NT2/D1 (cell line): ENCODE data around the gene TBCD.

Source experiments
- DNase-seq: peaks from one replicate; pipeline ENCODE4 v3.0.0-alpha.2; 2011; ENCODE audit warnings: low read depth, low spot score
- H3K27me3 ChIP-seq: 2 replicates; pipeline ENCODE4 v1.6.0; 2011; ENCODE audit warnings: mild to moderate bottlenecking; ENCODE audit not compliant: insufficient read length, insufficient read depth
- H3K36me3 ChIP-seq: 2 replicates; pipeline ENCODE4 v1.6.1; 2011; ENCODE audit warnings: mild to moderate bottlenecking, low read length, mixed read lengths; ENCODE audit not compliant: insufficient read depth, insufficient read length
- H3K4me1 ChIP-seq: 2 replicates; pipeline ENCODE4 v1.5.1; 2011; ENCODE audit not compliant: insufficient read depth, insufficient read length
- H3K4me3 ChIP-seq: 2 replicates; pipeline ENCODE4 v1.5.1; 2011; ENCODE audit warnings: low read depth; ENCODE audit not compliant: insufficient read length
- H3K9ac ChIP-seq: 2 replicates; pipeline ENCODE4 v1.6.0; 2011; ENCODE audit warnings: low read depth; ENCODE audit not compliant: insufficient read length
- H3K9me3 ChIP-seq: 2 replicates; pipeline ENCODE4 v1.5.1; 2011; ENCODE audit warnings: mild to moderate bottlenecking, low read length; ENCODE audit not compliant: insufficient read depth
- SUZ12 ChIP-seq: IDR thresholded peaks from 2 replicates; pipeline ENCODE4 v1.6.1; 2011; ENCODE audit not compliant: insufficient read length, insufficient read depth; ENCODE audit errors: extremely low read depth
- YY1 ChIP-seq: IDR thresholded peaks from 2 replicates; pipeline ENCODE4 v1.6.1; 2011; ENCODE audit not compliant: insufficient read length, insufficient read depth
- ZNF274 ChIP-seq: IDR thresholded peaks from 2 replicates; pipeline ENCODE4 v1.6.1; 2011; ENCODE audit warnings: mild to moderate bottlenecking, low read depth, low read length

TBCD gene

DNA sequence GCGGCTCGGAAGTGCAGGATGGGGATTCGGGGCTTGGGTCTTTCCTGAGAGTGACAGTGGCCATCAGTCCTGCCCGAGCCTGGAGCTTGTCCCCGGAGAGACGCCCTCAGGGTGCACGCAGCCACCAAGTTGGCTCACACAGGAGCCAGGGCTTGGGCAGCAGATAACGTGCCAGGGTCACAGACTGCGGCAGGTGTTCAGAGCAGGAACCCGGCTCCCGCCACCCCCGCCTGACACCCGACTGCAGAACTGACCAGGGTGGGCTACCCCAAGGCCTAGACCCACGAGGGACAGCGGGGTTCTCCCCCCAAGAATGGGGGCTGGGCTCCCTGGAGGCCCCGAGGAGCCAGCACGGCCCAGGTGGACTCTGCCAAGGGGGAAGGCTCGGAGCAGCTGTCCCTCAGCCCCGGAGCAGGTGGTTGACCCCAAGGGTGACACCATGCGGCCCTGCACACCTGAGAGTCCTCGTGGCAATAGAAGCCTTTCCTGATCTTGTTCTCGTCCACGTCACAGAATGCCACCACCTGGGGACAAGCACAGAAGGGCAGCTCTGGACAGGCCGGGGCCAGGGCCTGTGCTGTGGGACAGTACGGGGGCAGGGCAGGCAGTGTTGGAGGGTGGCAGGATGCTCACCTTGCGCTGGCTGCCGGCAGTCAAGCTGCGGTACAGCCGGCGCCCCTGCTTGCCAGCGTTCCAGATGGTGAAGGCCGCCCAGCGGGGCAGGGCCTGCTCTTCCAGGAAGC, 205.0 kb downstream of the TBCD start:
- no peak for DNase-seq

DNA sequence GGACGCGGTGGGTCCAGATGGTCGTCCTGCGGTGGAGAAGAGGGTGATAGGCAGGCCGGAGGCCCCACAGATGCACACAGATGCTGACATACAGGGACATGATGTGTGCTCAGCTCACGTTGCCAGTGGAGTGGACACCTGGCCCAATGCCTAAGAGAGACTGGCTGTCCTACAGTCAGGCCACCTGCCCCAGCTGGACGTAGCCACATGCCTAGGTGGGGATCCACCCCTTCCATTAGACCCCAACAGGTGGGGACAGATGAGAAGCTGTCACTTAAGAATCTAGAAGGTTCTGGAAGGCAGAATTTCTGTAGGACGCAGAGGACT, 205.6 kb downstream of the TBCD start:
- TF ChIP-seq SUZ12, result no peak
- no peak for TF ChIP-seq ZNF274
- TF ChIP-seq YY1, result no peak
- no peak for DNase-seq
- Histone ChIP-seq H3K9ac (no peak overlapping the region), H3K36me3 (peaks cover 11% of the 10 kb centered on the region), H3K9me3 (peaks cover 14% of the 10 kb centered on the region; the same call in 1 of the 2 replicates), H3K4me3 (no peak overlapping the region), H3K27me3 (no peaks in the 10 kb centered on the region), H3K4me1 (peaks cover 3% of the 10 kb centered on the region)

More for the DNA sequence above, 205.0 kb downstream of the TBCD start:
- Histone ChIP-seq H3K4me1 (peaks cover 3% of the 10 kb centered on the region), H3K9ac (no peak overlapping the region), H3K9me3 (peaks cover 14% of the 10 kb centered on the region; the same call in 1 of the 2 replicates), H3K27me3 (no peaks in the 10 kb centered on the region), H3K4me3 (no peak overlapping the region), H3K36me3 (peaks cover 11% of the 10 kb centered on the region)
- no peak for TF ChIP-seq ZNF274
- TF ChIP-seq YY1, result no peak
- no peak for TF ChIP-seq SUZ12

DNA sequence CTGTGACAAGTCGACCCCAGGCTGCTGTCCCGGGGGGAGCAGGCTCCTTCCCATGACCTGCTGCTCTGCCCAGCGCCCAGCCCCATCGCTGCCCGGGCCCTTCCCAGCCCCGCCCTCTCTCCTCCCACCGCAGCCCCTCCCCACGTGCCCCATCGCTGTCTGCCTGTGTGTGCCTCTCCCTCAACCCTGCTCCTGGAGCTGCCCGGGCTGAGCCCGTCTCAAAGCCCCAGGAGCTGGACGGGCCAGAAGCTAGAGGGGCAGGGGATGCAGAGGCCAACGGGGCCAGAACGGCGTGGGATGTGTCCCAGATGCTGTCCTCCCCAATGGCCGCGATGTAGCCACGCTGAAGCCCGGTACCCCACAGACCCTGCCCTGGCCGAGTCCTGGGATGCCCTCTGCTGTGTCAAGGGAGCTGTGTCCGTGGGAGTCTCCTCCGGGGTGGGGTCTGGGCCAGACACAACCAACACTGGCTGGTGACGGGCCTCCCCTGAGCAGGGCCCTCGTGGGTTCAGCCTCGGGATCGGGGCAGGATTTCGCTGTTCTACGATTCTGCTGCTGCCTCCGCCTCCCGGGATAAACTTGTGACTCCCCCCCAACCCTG, 206.2 kb downstream of the TBCD start:
- TF ChIP-seq YY1, result no peak
- no peak for TF ChIP-seq ZNF274
- no peak for TF ChIP-seq SUZ12

DNA sequence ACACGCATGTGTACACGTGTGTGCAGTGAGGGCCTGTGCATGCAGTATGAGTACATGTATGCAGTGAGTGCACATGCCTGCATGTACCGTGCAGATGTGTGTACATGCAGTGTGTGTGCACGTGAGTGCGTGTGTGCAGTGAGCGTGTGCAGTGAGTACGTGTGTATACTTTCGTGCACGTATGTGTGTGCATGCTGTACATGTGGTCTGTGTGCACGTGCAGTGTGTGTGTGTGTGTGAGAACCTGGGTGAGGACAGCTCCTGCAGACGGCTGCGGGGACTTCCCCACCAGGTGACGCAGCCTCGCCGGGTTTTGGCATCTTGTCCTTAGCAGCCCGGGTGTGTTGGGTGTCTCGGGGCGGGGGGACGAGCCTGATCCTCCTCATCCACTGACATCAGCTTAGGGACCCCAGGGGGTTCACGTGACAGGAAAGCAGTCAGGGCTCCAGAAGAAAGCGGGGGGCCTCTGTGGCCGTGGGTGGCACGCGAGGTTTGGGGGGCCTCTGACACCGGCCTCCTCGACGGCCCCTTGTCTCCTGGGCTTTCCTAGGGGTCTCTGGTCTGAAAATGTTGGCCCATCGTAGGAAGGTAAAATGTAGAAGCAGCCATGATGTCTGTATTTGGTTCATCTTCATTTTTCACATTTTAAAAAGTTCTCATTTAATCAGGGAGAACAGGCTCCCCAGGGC, 207.5 kb downstream of the TBCD start:
- no peak for TF ChIP-seq YY1
- no peak for TF ChIP-seq SUZ12
- DNase-seq, result no peak
- H3K4me3 ChIP-seq, result no peak overlapping the region
- H3K9me3 ChIP-seq, result peaks cover 14% of the 10 kb centered on the region; the same call in 1 of the 2 replicates
- no peaks in the 10 kb centered on the region for H3K27me3 ChIP-seq
- H3K9ac ChIP-seq, result no peak overlapping the region
- H3K36me3 ChIP-seq, result peaks cover 11% of the 10 kb centered on the region
- peaks cover 3% of the 10 kb centered on the region for H3K4me1 ChIP-seq

More for the DNA sequence above, 206.2 kb downstream of the TBCD start:
- peaks cover 3% of the 10 kb centered on the region for H3K4me1 ChIP-seq
- H3K9me3 ChIP-seq, result peaks cover 14% of the 10 kb centered on the region; the same call in 1 of the 2 replicates
- H3K36me3 ChIP-seq, result peaks cover 11% of the 10 kb centered on the region
- H3K27me3 ChIP-seq, result no peaks in the 10 kb centered on the region
- no peak overlapping the region for H3K4me3 ChIP-seq
- DNase-seq, result no peak
- H3K9ac ChIP-seq, result no peak overlapping the region

- no peaks in the 10 kb centered on the region for H3K27me3 ChIP-seq
- H3K4me1 ChIP-seq, result peaks cover 3% of the 10 kb centered on the region
- no peak for DNase-seq
- H3K9me3 ChIP-seq, result peaks cover 14% of the 10 kb centered on the region; the same call in 1 of the 2 replicates
- TF ChIP-seq SUZ12 (no peak), ZNF274 (no peak)
- H3K36me3 ChIP-seq, result peaks cover 11% of the 10 kb centered on the region
- no peak overlapping the region for H3K4me3 ChIP-seq
- H3K9ac ChIP-seq, result no peak overlapping the region
Observed at GRCh38 chr17:82959990-82960418, 208.1 kb downstream of the TBCD start.

GRCh38 chr17:82960419-82961271, 208.8 kb downstream of the TBCD start:
- Histone ChIP-seq H3K36me3 (peaks cover 11% of the 10 kb centered on the region), H3K9ac (no peak overlapping the region), H3K4me1 (peaks cover 3% of the 10 kb centered on the region), H3K9me3 (peaks cover 8% of the 10 kb centered on the region; the same call in 1 of the 2 replicates), H3K4me3 (no peak overlapping the region), H3K27me3 (no peaks in the 10 kb centered on the region)
- TF ChIP-seq ZNF274, result no peak
- no peak for TF ChIP-seq SUZ12
- TF ChIP-seq YY1, result no peak
- DNase-seq, result no peak
